B cell (primary cell): ENCODE data around the gene DCTD. TPM values are rescaled to one million over a fixed set of nuclear protein-coding genes. Genes with fewer than 3 reads are reported as not detected.

Source experiments
- ATAC-seq: fragments of 200-7000 bp; cut with Tn5 transposase; one replicate; pipeline ENCODE4 v1.10.0; 2021; ENCODE audit warnings: low read depth, mild to moderate bottlenecking, moderate number of reproducible peaks, moderate library complexity
- CTCF ChIA-PET: fragments of 350-600 bp; sonication (Branson Sonifier 250); formaldehyde crosslinking; loops from one replicate; lab custom pipeline; 2021; ENCODE audit warnings: antibody characterized with exemption, inconsistent platforms; lab: Charles Lee
- POLR2A ChIA-PET: fragments of 350-600 bp; sonication (Branson Sonifier 250); formaldehyde crosslinking; loops from one replicate; lab custom pipeline; 2021; ENCODE audit warnings: antibody characterized with exemption; lab: Charles Lee
- DNase-seq: peaks from one replicate; pipeline ENCODE4 v3.0.0; 2013
- H2AFZ ChIP-seq: 2 replicates; pipeline ENCODE4 v1.6.1; 2012; ENCODE audit warnings: mild to moderate bottlenecking, low read depth, low read length; ENCODE audit not compliant: insufficient read depth, poor library complexity, severe bottlenecking
- H3K27ac ChIP-seq, 2 donors: 1 replicate in 1 of 2; 2 replicates in 1 of 2; pipeline ENCODE4 v1.5.1; 2012 to 2013; ENCODE audit warnings: low read length in 2 of 2, mild to moderate bottlenecking in 2 of 2, moderate library complexity in 1 of 2
- H3K27me3 ChIP-seq, 4 experiments: fragments of 200-600 bp in 1 of 4; sonication (generic) in 1 of 4; replicated peaks in 1 of 4; 1 replicate in 2 of 4; 2 replicates in 2 of 4; pipeline versions ENCODE4 v1.6.1 to v1.7.0; 2013 to 2016; ENCODE audit warnings: low read length in 3 of 4, mild to moderate bottlenecking in 2 of 4, mixed read lengths in 1 of 4, moderate library complexity in 1 of 4; ENCODE audit not compliant: insufficient read depth in 4 of 4, control insufficient read depth in 3 of 4; ENCODE audit errors: control extremely low read depth in 1 of 4
- H3K36me3 ChIP-seq, 2 experiments: replicated peaks in 1 of 2; 1 replicate in 1 of 2; 2 replicates in 1 of 2; pipeline versions ENCODE4 v1.6.1 to v1.7.1; 2013; ENCODE audit warnings: low read length in 1 of 2; ENCODE audit not compliant: insufficient read depth in 2 of 2, control insufficient read depth in 1 of 2; ENCODE audit errors: control extremely low read depth in 1 of 2, extremely low read depth in 1 of 2
- H3K4me1 ChIP-seq, 2 donors: fragments of 200-600 bp in 1 of 2; sonication (generic) in 1 of 2; 1 replicate in 1 of 2; 2 replicates in 1 of 2; pipeline versions ENCODE4 v1.5.1 to v1.6.1; 2013 to 2017; ENCODE audit warnings: low read length in 2 of 2; ENCODE audit not compliant: control insufficient read depth in 2 of 2, insufficient read depth in 2 of 2
- H3K4me2 ChIP-seq: replicated peaks from 2 replicates; pipeline ENCODE3; 2012; ENCODE audit warnings: mild to moderate bottlenecking, low read depth, low read length; ENCODE audit not compliant: poor library complexity, severe bottlenecking
- H3K4me3 ChIP-seq, 5 experiments: fragments of 200-600 bp in 1 of 5; sonication (generic) in 1 of 5; 1 replicate in 3 of 5; 2 replicates in 2 of 5; pipeline versions ENCODE4 v1.5.1 to v1.7.0; 2011 to 2016; ENCODE audit warnings: low read length in 4 of 5, mild to moderate bottlenecking in 4 of 5, low read depth in 2 of 5, control low read depth in 1 of 5, moderate library complexity in 1 of 5; ENCODE audit not compliant: insufficient read depth in 1 of 5; ENCODE audit errors: control extremely low read depth in 1 of 5, extremely low read depth in 1 of 5
- H3K79me2 ChIP-seq: fragments of 200-600 bp; sonication (generic); one replicate; pipeline ENCODE4 v1.6.0; 2016; ENCODE audit warnings: low read length; ENCODE audit not compliant: control insufficient read depth, insufficient read depth
- H3K9ac ChIP-seq: fragments of 200-600 bp; sonication (generic); 2 replicates; pipeline ENCODE4 v1.6.1; 2017; ENCODE audit warnings: mild to moderate bottlenecking, low read length, moderate library complexity
- H3K9me3 ChIP-seq, 3 donors: one replicate each; pipeline versions ENCODE4 v1.6.1 to v1.7.1; 2013; ENCODE audit warnings: low read length in 2 of 3; ENCODE audit not compliant: control insufficient read depth in 2 of 3, insufficient read depth in 1 of 3; ENCODE audit errors: control extremely low read depth in 1 of 3
- H4K20me1 ChIP-seq: 2 replicates; pipeline ENCODE4 v1.6.0; 2012; ENCODE audit warnings: mild to moderate bottlenecking, low read length; ENCODE audit not compliant: insufficient read depth, control insufficient read depth, poor library complexity, severe bottlenecking
- H3K27ac Mint-ChIP-seq: one replicate; pipeline ENCODE4 v1.8.0; 2021; ENCODE audit warnings: mixed read lengths
- H3K27me3 Mint-ChIP-seq: one replicate; pipeline ENCODE4 v1.8.0; 2021; ENCODE audit warnings: mixed read lengths
- H3K4me1 Mint-ChIP-seq: one replicate; pipeline ENCODE4 v1.8.0; 2021; ENCODE audit warnings: mixed read lengths
- H3K4me3 Mint-ChIP-seq: one replicate; pipeline ENCODE4 v1.8.0; 2021; ENCODE audit warnings: mixed read lengths
- H3K9me3 Mint-ChIP-seq: one replicate; pipeline ENCODE4 v1.8.0; 2022; ENCODE audit warnings: mixed read lengths; ENCODE audit not compliant: insufficient read depth
- CTCF ChIP-seq: fragments of 200-600 bp; IDR thresholded peaks from one replicate; pipeline ENCODE4 v1.8.0; 2022; ENCODE audit warnings: antibody characterized with exemption, mild to moderate bottlenecking
- EZH2 ChIP-seq: IDR thresholded peaks from 2 replicates; pipeline ENCODE4 v1.6.1; 2012; ENCODE audit warnings: borderline replicate concordance, low read depth, mild to moderate bottlenecking, moderate library complexity, low read length; ENCODE audit not compliant: insufficient read depth, poor library complexity, severe bottlenecking
- WGBS: methylation state at CpG from one replicate; pipeline ENCODE4 v1.1.5; 2013; ENCODE audit warnings: missing lambda C conversion rate; ENCODE audit not compliant: insufficient coverage; 5-methylcytosine and 5-hydroxymethylcytosine counted together
- intact Hi-C: fragments of 100-400 bp; cut with micrococcal nuclease; formaldehyde crosslinking; loops from one replicate; pipeline ENCODE4 v1.10.0; 2022
- polyA plus RNA-seq: library from polyadenylated mRNA; depleted of rRNA; stranded (reverse); fragments of >200 nt; gene quantifications from 2 replicates; pipeline ENCODE4 v1.2.3, GENCODE V29; 2012
- total RNA-seq, 2 donors: library from RNA; stranded (reverse); fragments of 120-200 nt in 1 of 2; gene quantifications; 1 replicate in 1 of 2; 2 replicates in 1 of 2; pipeline versions ENCODE4 v1.2.3 to v1.2.4, GENCODE V29; 2013 to 2022

The DCTD gene
- total and polyA plus RNA-seq, 2 donors (not counting 1 experiment from before 2014, with no cell fraction given): 61.0 to 75.8 TPM

DNA sequence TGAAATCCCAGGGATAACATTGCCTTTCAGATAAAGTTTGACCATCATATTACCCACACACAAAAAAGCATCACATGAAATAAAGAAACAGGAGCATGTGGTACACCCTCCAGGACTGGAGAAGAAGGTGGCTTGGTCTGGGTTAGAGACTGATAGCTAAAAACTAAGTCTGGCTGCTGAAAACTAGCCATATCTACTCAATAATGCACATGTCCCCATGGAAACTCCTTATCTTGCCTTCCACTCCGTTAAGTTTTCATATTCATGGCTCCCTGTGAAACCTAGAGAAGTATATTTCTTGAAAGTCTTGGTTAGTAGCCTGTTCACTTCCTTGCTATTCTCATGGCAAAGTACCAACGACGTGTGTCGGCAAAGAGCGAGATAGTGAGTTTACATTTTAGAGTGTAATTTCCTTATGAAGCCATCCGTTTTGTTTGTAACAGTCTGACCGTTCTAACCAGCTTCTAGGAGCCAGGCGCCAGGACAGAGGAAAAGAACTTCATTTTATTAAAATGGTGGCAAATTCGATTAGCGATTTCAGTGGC lies 6.7 kb upstream of the DCTD start:
- Histone ChIP-seq H3K79me2 (no peaks in the 10 kb centered on the region), H4K20me1 (no peaks in the 10 kb centered on the region), H3K27ac (no peak overlapping the region), H2AFZ (no peak overlapping the region), H3K4me3 (no peak overlapping the region), H3K27me3 (peaks cover 0 to 11% (median 6%) of the 10 kb centered on the region in 4 experiments), H3K4me2 (no peak overlapping the region), H3K9ac (no peak overlapping the region), H3K4me1 (peaks cover 6 to 8% of the 10 kb centered on the region in 2 donors), H3K36me3 (no peaks in the 10 kb centered on the region), H3K9me3 (no peaks in the 10 kb centered on the region)
- no peak overlapping the region for H3K27ac Mint-ChIP-seq
- H3K9me3 Mint-ChIP-seq: no peaks in the 10 kb centered on the region
- H3K4me1 Mint-ChIP-seq: peaks cover 10% of the 10 kb centered on the region
- peaks cover 22% of the 10 kb centered on the region for H3K27me3 Mint-ChIP-seq
- no peak overlapping the region for H3K4me3 Mint-ChIP-seq
- ATAC-seq (no peak), DNase-seq (no peak)
- intact Hi-C loops: loop anchor here (10.0 kb wide), 1 partner anchor 1619 kb away; no protein-coding TSS in a partner anchor
- 97% methylated on average over 8 of the region's 10 CpGs for WGBS
- TF ChIP-seq EZH2: no peak
- no peak for TF ChIP-seq CTCF
- POLR2A ChIA-PET: no interaction called here
- CTCF ChIA-PET: interaction anchor here (1.2 to 2.2 kb wide), 4 partner anchors 10 to 445 kb away, joined by 3 to 27 read pairs (median 6); no protein-coding TSS in a partner anchor

GRCh38 chr4:182923366-182923765 lies 6.2 kb upstream of the DCTD start:
- TF ChIP-seq CTCF (no peak), EZH2 (no peak)
- no peak overlapping the region for H3K4me2 ChIP-seq
- CTCF ChIA-PET: no interaction called here
- H3K4me1 ChIP-seq: peaks cover 11 to 13% of the 10 kb centered on the region in 2 donors
- intact Hi-C loops: loop anchor here (10.0 kb wide), 1 partner anchor 1619 kb away; no protein-coding TSS in a partner anchor
- Mint-ChIP-seq H3K9me3 (no peaks in the 10 kb centered on the region), H3K27me3 (peaks cover 22% of the 10 kb centered on the region), H3K4me1 (peaks cover 15% of the 10 kb centered on the region), H3K4me3 (no peak overlapping the region), H3K27ac (no peak overlapping the region)
- DNase-seq (no peak), ATAC-seq (no peak)
- WGBS: 87% methylated on average over 5 of the region's 5 CpGs
- H3K79me2 ChIP-seq: no peaks in the 10 kb centered on the region
- H3K36me3 ChIP-seq: no peaks in the 10 kb centered on the region
- H3K9ac ChIP-seq: no peak overlapping the region
- H2AFZ ChIP-seq: no peak overlapping the region
- POLR2A ChIA-PET: no interaction called here
- no peaks in the 10 kb centered on the region for H3K9me3 ChIP-seq
- no peak overlapping the region for H3K27ac ChIP-seq
- H4K20me1 ChIP-seq: no peaks in the 10 kb centered on the region
- peaks cover 0 to 11% (median 6%) of the 10 kb centered on the region in 4 experiments for H3K27me3 ChIP-seq
- H3K4me3 ChIP-seq: no peak overlapping the region
